Measurements from ENCODE around the gene MGAT5B. TPM values are rescaled to one million over a fixed set of nuclear protein-coding genes. Genes with fewer than 3 reads are reported as not detected.

Gene MGAT5B
- total and polyA plus RNA-seq, 2 donors from 2014 or later, result 0.56 to 2.3 TPM

GRCh38 chr17:76923491-76923890, 55.3 kb downstream of the MGAT5B start:
- Histone ChIP-seq H3K36me3 (ENCODE audit: control insufficient read depth in 2 of 3, insufficient read depth in 3 of 3, low read length in 3 of 3) (no peaks in the 10 kb centered on the region), H3K4me1 (ENCODE audit: control insufficient read depth in 2 of 3, insufficient read depth in 2 of 3, low read depth in 1 of 3, low read length in 3 of 3) (peaks cover 0 to 5% (median 0%) of the 10 kb centered on the region in 3 donors), H3K27me3 (ENCODE audit: control insufficient read depth, insufficient read depth, low read length) (no peaks in the 10 kb centered on the region), H3K4me3 (ENCODE audit: low read length in 3 of 3) (no peak overlapping the region), H3K27ac (ENCODE audit: low read depth in 2 of 2, low read length in 2 of 2) (no peak overlapping the region), H3K9ac (ENCODE audit: low read length in 3 of 3) (no peak overlapping the region), H3K9me3 (ENCODE audit: control insufficient read depth in 2 of 3, insufficient read depth in 1 of 3, low read length in 3 of 3) (no peaks in the 10 kb centered on the region)
- no peak for DNase-seq
- intact Hi-C loops (cut with DNase I), result no loop called here
- TF ChIP-seq CTCF (IDR thresholded peaks at IDR 0.05; ENCODE audit: borderline replicate concordance, extremely low read depth, insufficient read depth), result no peak
- FAIRE-seq, result no peak

GRCh38 chr17:76924345-76925342, 56.4 kb downstream of the MGAT5B start:
- Histone ChIP-seq H3K36me3 (ENCODE audit: control insufficient read depth in 2 of 3, insufficient read depth in 3 of 3, low read length in 3 of 3) (no peaks in the 10 kb centered on the region), H3K27me3 (ENCODE audit: control insufficient read depth, insufficient read depth, low read length) (no peaks in the 10 kb centered on the region), H3K27ac (ENCODE audit: low read depth in 2 of 2, low read length in 2 of 2) (no peak overlapping the region), H3K9ac (ENCODE audit: low read length in 3 of 3) (no peak overlapping the region), H3K4me1 (ENCODE audit: control insufficient read depth in 2 of 3, insufficient read depth in 2 of 3, low read depth in 1 of 3, low read length in 3 of 3) (peaks cover 0 to 5% (median 0%) of the 10 kb centered on the region in 3 donors), H3K4me3 (ENCODE audit: low read length in 3 of 3) (no peak overlapping the region), H3K9me3 (ENCODE audit: control insufficient read depth in 2 of 3, insufficient read depth in 1 of 3, low read length in 3 of 3) (no peaks in the 10 kb centered on the region)
- FAIRE-seq (no peak), DNase-seq (no peak)
- no peak for TF ChIP-seq CTCF (IDR thresholded peaks at IDR 0.05; ENCODE audit: borderline replicate concordance, extremely low read depth, insufficient read depth)
- intact Hi-C loops (cut with DNase I), result no loop called here

- no peaks in the 10 kb centered on the region for H3K36me3 ChIP-seq (ENCODE audit: control insufficient read depth in 2 of 3, insufficient read depth in 3 of 3, low read length in 3 of 3)
- DNase-seq (peak in 1 of 5 donors; percentile 59), FAIRE-seq (no peak)
- H3K4me1 ChIP-seq (ENCODE audit: control insufficient read depth in 2 of 3, insufficient read depth in 2 of 3, low read depth in 1 of 3, low read length in 3 of 3), result peaks cover 0 to 5% (median 0%) of the 10 kb centered on the region in 3 donors
- H3K27ac ChIP-seq (ENCODE audit: low read depth in 2 of 2, low read length in 2 of 2), result no peak overlapping the region
- intact Hi-C loops (cut with DNase I), result no loop called here
- no peaks in the 10 kb centered on the region for H3K9me3 ChIP-seq (ENCODE audit: control insufficient read depth in 2 of 3, insufficient read depth in 1 of 3, low read length in 3 of 3)
- TF ChIP-seq CTCF (IDR thresholded peaks at IDR 0.05; ENCODE audit: borderline replicate concordance, extremely low read depth, insufficient read depth), result no peak
- no peak overlapping the region for H3K4me3 ChIP-seq (ENCODE audit: low read length in 3 of 3)
- no peak overlapping the region for H3K9ac ChIP-seq (ENCODE audit: low read length in 3 of 3)
- H3K27me3 ChIP-seq (ENCODE audit: control insufficient read depth, insufficient read depth, low read length), result no peaks in the 10 kb centered on the region
Measured at GRCh38 chr17:76925441-76925891, 57.3 kb downstream of the MGAT5B start.
